ENCODE measurements around the gene ZFP1.
"Not testable (repeated sequence)": the region's sequence is repeated elsewhere in the genome, so short reads cannot be mapped to it uniquely, and the experiment has no call there.

The ZFP1 gene

DNA sequence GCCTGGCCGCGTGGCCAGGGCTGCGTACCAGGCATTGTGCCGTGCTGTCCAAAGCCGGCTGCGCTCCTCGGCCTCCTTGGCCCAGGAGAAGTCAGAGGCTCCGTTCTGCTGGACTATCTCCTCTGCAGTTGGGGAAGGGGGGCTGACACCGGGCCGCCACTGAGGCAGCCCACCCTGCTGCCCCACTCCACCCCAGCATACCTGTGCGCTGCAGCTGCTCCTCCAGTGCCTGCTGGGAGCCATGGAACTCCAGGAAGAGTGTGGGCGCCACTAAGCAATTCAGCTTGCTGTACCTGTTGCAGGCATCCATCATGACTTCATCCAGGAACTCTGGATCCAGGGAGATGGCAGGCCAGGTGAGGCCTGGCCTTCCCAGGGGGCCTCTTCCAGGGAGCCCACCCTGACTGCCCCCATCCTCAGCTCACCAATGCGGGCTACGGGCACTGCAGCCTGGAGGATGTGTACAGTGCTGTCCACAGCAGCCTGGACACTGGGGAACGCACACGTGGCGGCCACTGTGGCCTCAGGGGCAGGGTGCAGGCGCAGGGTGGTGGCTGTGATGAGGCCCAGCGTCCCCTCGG lies 34.7 kb upstream of the ZFP1 start:
- no peak for DNase-seq (ENCODE audit: low read depth)

DNA sequence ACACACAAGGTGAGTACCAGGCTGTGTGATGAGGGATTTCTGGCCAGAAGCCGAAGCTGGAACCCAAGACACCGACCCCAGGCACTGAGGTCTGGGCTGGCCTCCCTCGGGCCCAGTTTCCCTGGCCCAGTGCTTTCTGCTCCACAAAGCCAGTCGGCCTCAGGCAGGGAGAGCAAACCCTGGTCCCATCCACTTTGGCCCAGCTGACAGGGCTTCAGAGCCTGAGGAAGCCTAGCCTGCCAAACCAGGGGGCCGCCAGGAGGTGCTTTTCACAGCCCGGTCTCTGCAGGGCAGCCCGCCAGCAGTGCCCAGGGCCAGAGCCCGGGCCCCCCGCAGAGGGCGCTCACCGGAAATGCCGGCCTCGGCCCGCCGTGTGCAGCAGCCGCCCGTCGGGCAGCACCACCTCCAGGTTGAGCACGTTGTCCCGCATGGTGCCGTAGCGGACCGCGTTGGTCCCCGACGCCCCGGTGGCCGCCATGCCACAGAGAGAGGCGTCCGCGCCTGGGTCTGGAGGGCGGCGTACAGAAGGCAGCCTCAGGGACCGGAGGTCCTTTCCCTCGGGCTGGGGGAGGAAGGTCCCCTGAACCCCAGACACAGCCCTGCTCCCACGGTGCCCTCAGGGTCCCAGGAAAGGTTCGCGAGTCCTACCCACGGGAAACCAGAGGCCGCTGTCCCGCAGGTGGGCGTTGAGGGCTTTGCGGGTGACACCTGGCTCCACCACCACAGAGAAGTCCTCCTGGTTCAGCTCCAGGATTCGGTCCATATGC lies 34.0 kb upstream of the ZFP1 start:
- DNase-seq (ENCODE audit: low read depth): no peak

- DNase-seq (ENCODE audit: low read depth): no peak
Measured at GRCh38 chr16:75114946-75115825, 33.1 kb upstream of the ZFP1 start.

- no peak for DNase-seq (ENCODE audit: low read depth)
Measured at GRCh38 chr16:75116081-75116910, 32.0 kb upstream of the ZFP1 start, which contains the start of gene LDHD. LDHD (minus strand) TSS chr16:75116780; CDS start chr16:75116720, 60 bp downstream.

- DNase-seq (ENCODE audit: low read depth): no peak
Measured at GRCh38 chr16:75116911-75117245, 31.4 kb upstream of the ZFP1 start.

DNA sequence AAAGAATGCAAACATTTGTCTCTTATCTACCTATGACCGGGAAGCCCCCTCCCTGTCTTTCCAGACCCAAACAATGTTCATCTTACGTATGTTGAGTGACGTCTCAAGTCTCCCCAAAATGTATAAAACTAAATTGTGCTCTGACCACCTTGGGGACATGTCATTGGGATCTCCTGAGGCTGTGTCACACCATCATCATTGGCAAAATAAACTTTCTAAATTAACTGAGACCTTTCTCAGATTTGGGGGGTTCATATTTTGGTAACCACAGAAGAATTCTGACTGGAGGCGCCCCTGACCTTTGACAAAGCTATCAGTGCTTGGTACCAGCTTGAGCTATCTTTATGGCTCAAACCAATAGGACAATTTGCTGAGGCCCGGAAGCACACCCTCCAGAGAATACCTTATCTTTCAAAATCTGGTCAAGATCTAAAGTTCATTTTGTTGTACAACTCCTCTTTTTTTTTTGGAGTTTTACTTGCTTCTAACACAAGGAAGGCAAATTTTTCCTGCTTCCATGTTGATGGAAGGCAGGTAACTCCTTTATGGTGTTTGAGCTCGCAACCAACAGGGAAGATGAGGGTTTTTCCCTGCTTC lies 29.3 kb upstream of the ZFP1 start:
- no peak for DNase-seq (ENCODE audit: low read depth)

- DNase-seq (ENCODE audit: low read depth): no peak
Measured at GRCh38 chr16:75120253-75120652, 28.1 kb upstream of the ZFP1 start.

DNA sequence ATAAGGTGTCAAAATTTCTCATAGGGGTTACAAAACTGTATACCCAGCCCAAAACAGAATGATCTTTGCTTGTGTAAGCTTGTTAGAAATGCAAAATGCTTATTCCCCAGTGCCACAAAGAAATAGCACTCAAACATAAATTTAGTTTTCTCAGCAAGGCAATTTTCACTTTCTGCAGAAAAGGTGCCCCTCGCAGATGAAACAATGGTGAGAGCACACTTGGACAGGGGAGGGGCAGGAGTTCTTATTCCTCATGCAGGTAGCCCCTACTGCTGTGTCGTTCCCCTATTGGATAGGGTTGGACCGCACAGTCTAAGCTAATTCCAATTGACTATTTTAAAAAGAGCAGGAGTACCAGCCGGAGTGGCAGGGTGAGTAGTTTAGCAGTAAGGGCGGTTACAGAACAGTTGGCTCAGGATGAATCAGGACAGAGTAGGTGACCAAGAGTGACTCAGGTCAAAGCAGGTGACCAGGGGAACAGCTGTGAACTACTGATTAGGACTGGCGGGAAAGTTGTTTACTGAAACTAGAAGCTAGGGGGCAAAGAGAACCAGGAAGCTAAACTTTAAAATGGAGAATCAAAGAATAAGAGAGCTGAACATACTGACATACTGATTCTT lies 26.3 kb upstream of the ZFP1 start:
- no peak for DNase-seq (ENCODE audit: low read depth)

GRCh38 chr16:75122609-75123008 lies 25.7 kb upstream of the ZFP1 start:
- no peak for DNase-seq (ENCODE audit: low read depth)

- DNase-seq (ENCODE audit: low read depth): no peak
Measured at GRCh38 chr16:75127713-75128415, 20.5 kb upstream of the ZFP1 start.

GRCh38 chr16:75129421-75130149 lies 18.7 kb upstream of the ZFP1 start:
- DNase-seq (ENCODE audit: low read depth): not testable (repeated sequence)

DNA sequence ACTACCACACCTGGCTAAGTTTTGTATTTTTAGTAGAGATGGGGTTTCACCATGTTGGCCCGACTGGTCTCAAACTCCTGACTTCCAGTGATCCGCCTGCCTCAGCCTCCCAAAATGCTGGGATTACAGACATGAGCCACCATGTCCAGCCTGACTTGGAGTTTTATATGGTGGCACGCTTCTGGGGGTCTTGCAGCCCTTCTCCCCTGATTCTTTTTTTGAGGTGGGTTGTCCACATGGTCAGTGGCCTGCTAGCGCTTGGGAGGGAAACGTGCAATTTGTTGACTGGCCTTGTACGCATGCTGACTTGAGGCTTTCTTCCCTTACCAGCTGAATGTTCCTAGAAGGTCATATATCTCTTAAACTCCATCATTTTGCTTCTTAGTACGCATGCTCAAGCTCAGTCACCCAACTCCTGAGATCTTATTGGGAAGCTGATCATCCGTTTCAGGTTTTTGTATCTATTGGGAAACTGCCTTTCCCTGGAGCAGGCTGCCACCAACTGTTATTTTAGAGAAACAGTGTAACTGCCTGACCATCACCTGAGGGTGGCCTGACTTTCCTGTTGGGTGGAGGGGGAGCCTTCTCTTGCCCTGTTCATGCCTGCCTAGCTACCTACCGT lies 18.1 kb upstream of the ZFP1 start:
- no peak for DNase-seq (ENCODE audit: low read depth)

GRCh38 chr16:75131081-75131480 lies 17.2 kb upstream of the ZFP1 start:
- no peak for DNase-seq (ENCODE audit: low read depth)

DNA sequence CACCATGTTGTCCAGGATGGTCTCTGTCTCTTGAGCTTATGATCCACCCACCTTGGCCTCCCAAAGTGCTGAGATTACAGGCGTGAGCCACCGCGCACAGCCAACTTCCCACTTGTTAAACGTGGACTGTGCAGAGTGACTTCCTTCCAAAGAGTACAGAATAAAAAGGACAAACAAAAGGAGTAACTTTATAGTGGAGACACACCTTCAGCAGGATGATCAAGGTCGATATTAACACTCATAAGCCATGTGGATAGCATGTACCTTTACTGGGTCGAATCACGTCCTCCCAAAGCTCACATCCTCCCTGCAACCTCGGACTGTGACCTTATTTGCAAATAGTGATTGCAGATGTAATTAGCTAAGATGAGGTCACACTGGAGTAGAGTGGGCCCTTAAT lies 10.1 kb upstream of the ZFP1 start:
- no peak for DNase-seq (ENCODE audit: low read depth)

DNA sequence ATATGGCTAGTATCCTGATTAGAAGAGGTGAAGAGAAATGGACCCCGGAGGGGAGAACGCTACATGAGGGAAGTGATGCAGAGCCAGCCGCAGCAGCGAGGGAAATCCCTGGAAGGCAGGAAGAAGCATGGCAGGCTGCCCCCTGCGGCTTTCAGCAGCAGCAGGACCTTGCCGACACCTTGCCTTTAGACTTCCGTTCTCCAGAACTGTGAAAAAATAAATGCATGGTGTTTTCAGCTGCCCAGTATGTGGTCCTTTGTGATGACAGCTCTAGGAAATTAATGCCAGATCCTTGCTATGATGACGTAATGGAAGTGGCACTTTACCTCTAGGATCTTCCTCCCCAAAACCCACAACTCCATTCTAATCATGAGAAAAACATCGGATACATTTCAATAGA lies 9.7 kb upstream of the ZFP1 start:
- DNase-seq (ENCODE audit: low read depth): no peak

DNA sequence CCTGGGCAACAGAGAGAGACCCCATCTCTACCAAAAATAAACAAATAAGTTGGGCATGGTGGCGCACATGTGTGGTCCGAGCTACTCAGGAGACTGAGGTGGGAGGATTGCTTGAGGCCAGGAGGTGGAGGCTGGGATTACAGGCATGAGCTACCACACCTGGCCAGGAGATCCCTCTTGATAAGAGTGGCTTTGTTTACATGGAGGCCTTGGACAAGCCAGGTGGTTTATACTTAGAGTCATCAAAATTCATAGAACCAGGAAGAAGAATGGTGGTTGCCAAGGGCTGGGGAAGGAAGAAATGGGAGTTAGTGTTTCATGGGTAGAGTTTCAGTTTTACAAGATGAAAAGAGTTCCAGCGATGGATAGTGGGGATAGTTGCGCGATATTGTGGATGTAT lies 8.8 kb upstream of the ZFP1 start:
- DNase-seq (ENCODE audit: low read depth): no peak

DNA sequence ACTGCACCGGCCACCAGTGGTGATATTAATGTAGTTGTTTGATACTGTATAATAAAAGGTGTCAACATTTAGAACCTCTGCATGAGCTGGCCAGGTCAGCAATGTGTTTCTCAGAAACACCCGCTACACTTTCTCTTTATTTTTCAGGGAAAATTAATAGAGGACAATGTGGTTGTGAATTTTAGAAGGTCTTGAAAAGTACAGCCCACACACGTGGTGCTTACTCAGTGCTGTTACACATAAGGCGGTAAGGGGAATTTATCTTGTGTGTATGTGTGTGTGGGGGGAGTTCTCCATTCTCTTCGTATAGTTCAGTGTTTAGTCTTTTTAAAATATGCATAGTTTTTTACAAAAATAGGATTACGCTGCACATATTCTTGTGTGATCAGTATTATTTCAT lies 4.4 kb upstream of the ZFP1 start:
- no peak for DNase-seq (ENCODE audit: low read depth)

- DNase-seq (ENCODE audit: low read depth): no peak
Measured at GRCh38 chr16:75147968-75148310, 385 bp upstream of the ZFP1 start.

GRCh38 chr16:75151798-75152197 lies 3.5 kb downstream of the ZFP1 start:
- DNase-seq (ENCODE audit: low read depth): no peak

GRCh38 chr16:75152635-75153034 lies 4.3 kb downstream of the ZFP1 start:
- no peak for DNase-seq (ENCODE audit: low read depth)

All from activated T-helper 1 cell treated with Interleukin-2 at 50 U/mL for 16 hours (primary cell).